ENCODE measurements around the gene FAM20C.

FAM20C gene

GRCh38 chr7:171364-171904, 20.9 kb upstream of the FAM20C start:
- Histone ChIP-seq H3K27ac (replicated peaks) (no peak overlapping the region), H3K4me3 (replicated peaks; ENCODE audit: insufficient read depth, low read length) (no peak overlapping the region), H3K27me3 (ENCODE audit: insufficient read depth, poor library complexity, severe bottlenecking) (no peaks in the 10 kb centered on the region)
- no peak for TF ChIP-seq POLR2AphosphoS5 (IDR thresholded peaks at IDR 0.05; ENCODE audit: low read depth)
- TF ChIP-seq REST (IDR thresholded peaks at IDR 0.05; ENCODE audit: insufficient replicate concordance, low read depth) = no peak
- TF ChIP-seq GABPA (IDR thresholded peaks at IDR 0.05; ENCODE audit: low read depth) = no peak
- no peak for TF ChIP-seq SPI1 (IDR thresholded peaks at IDR 0.05; ENCODE audit: borderline replicate concordance, low read depth)
- TF ChIP-seq CTCF (IDR thresholded peaks at IDR 0.05; ENCODE audit: insufficient read depth, low read length) = no peak
- DNase-seq (ENCODE audit: low read depth in 1 of 2, low spot score in 1 of 2) = no peak

- DNase-seq (ENCODE audit: low read depth in 1 of 2, low spot score in 1 of 2) = no peak
- Histone ChIP-seq H3K27me3 (ENCODE audit: insufficient read depth, poor library complexity, severe bottlenecking) (no peaks in the 10 kb centered on the region), H3K27ac (replicated peaks) (no peak overlapping the region), H3K4me3 (replicated peaks; ENCODE audit: insufficient read depth, low read length) (no peak overlapping the region)
- TF ChIP-seq GABPA (IDR thresholded peaks at IDR 0.05; ENCODE audit: low read depth) (no peak), SPI1 (IDR thresholded peaks at IDR 0.05; ENCODE audit: borderline replicate concordance, low read depth) (no peak), REST (IDR thresholded peaks at IDR 0.05; ENCODE audit: insufficient replicate concordance, low read depth) (no peak), POLR2AphosphoS5 (IDR thresholded peaks at IDR 0.05; ENCODE audit: low read depth) (no peak), CTCF (IDR thresholded peaks at IDR 0.05; ENCODE audit: insufficient read depth, low read length) (no peak)
Measured at GRCh38 chr7:171912-172515, 20.4 kb upstream of the FAM20C start.

GRCh38 chr7:173209-173918, 19.0 kb upstream of the FAM20C start:
- TF ChIP-seq GABPA (IDR thresholded peaks at IDR 0.05; ENCODE audit: low read depth) (no peak), POLR2AphosphoS5 (IDR thresholded peaks at IDR 0.05; ENCODE audit: low read depth) (no peak), REST (IDR thresholded peaks at IDR 0.05; ENCODE audit: insufficient replicate concordance, low read depth) (no peak), CTCF (IDR thresholded peaks at IDR 0.05; ENCODE audit: insufficient read depth, low read length) (no peak), SPI1 (IDR thresholded peaks at IDR 0.05; ENCODE audit: borderline replicate concordance, low read depth) (no peak)
- DNase-seq (ENCODE audit: low read depth in 1 of 2, low spot score in 1 of 2) = no peak
- Histone ChIP-seq H3K27me3 (ENCODE audit: insufficient read depth, poor library complexity, severe bottlenecking) (no peaks in the 10 kb centered on the region), H3K4me3 (replicated peaks; ENCODE audit: insufficient read depth, low read length) (no peak overlapping the region), H3K27ac (replicated peaks) (no peak overlapping the region)

Measured in HL-60 (cell line).